EH (cell line): Measurements from ENCODE around the gene ZNF865.
A peak's percentile ranks its signal among the peaks of the same experiment; 100 is the strongest.
"Not testable (repeated sequence)": the region's sequence is repeated elsewhere in the genome, so short reads cannot be mapped to it uniquely, and the experiment has no call there.

Experiments used
- DNase-seq: peaks from one replicate; pipeline ENCODE4 v3.0.0-alpha.2; 2015; ENCODE audit warnings: low read depth

ZNF865 gene

DNA sequence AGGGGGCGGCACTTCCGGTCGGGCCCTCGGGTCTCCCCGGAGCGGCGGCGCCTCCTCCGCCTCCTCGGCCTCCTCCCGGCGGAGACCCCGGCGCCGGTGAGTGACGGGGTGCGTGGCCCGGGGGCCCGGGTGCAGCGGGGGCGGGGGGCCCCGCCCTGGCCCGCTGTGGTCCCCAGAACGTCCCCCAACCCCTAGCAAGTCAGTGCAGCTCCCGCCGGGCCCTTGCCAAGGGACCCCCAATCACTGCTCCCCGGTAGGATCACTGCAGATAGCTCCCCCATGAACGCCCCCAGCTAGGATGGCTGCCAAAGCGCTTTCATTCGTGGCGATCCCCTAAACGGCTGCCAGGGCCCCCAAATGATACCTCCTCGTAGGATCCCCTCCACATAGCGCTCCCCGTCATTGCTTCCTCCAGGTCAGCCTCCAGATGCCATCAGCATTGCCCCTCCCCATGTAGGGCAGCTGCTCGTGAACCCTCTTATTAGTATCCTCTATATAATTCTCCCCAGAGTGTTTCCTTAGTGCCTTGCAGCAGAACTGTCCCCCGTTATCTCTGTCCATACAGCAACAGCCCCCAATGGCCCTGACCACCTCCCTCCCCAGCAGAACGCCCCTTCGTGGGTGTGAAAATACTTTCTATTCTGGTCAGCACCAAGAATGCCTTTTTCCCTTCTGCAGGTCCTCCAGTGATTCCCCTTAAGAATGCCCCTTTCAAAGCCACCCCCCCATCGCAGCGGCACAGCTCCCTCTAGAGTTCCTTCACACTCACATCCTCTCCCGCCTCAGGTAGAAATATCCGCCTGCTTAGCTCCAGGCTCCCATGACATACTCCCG, at the start of gene ZNF865:
Gene ZNF865, plus strand, starts transcription at position 11 of the 834 bp plus-strand sequence. CDS start 7,972 bp downstream, outside the sequence.
- DNase-seq = peak; percentile 88

DNA sequence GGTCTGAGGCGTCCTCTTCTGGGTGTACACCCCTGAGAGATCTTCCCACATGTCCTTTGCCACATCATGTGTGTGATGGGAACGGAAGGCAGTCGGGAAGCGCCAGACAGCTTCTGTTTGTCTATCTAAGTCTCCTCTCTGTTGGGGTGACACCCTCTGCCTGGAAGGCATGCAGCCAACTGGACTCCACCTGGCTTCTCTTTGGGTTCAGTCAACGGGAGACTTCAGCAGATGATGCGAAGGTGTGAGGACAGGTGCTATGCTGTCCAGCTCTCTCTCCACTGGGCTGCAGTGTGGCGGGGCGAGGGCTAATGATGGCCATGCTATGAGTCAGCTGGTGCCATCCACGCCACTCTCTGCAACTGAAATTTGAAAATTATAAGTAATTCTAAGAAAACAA, 45.8 kb upstream of the ZNF865 start:
- no peak for DNase-seq

DNA sequence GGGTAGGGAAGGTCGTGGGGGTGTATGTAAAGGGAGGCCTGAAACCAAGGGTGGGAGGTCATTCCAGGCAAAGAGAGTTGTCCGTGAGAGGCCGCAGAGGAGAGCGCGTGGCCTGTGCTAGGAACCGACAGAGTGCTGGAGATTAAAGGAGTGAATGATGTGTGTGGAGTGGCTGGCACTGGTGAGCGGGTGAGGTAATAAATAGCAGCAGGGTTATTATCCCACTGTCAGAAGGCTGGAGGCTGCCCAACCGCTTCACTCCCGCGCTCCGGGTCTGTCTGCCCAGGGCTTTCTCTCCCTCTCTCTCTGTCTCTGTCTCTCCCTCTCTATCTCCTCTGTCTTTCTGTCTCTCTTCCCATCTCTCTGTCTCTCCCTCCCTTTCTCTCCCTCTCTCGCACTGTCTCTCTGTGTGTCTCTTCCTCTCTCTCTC, 42.2 kb upstream of the ZNF865 start:
- DNase-seq = peak; percentile 30

DNA sequence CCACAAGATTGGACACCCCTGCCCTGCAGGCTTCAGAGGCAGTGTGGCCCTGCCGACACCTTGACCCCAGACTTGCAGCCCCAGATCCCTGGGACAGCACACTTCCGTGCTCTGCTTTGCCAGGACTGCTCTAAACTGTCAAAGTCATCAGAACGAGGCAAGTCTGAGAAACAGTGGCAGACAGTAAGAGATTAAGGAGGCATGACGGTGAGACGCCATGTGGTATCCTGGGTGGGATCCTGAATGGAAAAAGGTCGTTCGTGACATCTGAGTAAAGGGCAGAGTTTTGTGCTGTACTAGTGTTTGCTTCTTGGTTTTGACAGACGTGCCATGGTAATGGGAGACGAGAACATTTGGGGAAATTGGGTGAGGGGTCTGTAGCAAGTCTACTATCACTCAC, 38.6 kb upstream of the ZNF865 start:
- no peak for DNase-seq

DNA sequence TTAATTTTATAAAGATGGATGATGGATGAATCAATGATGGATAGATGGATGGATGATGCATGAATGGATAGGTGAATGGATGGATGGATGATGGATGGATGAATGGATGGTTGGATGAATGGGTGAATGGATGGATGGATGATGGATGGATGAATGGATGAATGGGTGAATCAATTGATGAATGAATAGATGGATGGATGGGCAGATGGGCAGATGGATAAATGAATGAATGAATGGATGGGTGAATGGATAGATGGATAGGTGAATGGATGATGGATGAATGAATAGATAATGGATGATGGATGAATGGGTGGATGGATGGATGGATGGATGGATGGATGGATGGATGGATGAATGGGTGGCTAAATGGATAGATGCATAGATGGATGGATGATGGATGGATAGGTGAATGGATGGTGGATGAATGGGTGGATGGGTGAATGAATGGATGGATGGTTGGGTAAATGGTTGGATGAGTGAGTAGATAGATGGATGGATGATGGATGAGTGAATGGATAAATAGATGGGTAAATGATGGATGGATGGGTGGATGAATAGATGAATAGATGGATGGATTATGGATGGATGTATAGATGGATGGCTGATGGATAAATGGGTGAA, 37.6 kb upstream of the ZNF865 start:
- DNase-seq = no peak

DNA sequence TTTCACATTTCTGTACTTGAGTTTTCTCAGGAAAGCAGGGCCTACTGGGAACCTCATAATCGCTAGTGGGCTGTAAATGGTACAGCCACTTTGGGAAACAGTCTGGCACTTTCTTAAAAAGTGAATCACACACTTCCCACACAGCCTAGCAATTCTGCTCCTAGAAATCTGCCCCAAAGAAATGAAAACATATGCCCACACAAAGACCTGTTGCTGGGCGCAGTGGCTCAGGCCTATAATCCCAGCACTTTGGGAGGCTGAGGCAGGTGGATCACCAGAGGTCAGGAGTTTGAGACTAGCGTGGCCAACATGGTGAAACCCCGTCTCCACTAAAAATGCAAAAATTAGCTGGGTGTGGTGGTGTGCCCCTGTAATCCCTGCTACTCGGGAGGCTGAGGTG, 36.0 kb upstream of the ZNF865 start:
- DNase-seq = not testable (repeated sequence)

DNA sequence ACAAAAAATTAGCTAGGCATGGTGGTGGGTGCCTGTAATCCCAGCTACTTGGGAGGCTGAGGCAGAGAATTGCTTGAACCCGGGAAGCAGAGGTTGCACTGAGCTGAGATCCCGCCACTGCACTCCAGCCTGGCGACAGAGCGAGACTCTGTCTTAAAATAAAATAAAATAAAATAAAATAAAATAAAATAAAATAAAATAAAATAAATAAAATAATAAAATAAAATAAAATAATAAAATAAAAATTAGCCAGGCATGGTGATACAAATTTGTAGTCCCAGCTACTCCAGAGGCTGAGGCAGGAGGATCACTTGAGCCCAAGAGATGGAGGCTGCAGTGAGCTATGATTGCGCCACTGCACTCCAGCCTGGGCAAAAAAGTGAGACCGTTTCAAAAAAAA, 31.5 kb upstream of the ZNF865 start:
- DNase-seq = not testable (repeated sequence)

DNA sequence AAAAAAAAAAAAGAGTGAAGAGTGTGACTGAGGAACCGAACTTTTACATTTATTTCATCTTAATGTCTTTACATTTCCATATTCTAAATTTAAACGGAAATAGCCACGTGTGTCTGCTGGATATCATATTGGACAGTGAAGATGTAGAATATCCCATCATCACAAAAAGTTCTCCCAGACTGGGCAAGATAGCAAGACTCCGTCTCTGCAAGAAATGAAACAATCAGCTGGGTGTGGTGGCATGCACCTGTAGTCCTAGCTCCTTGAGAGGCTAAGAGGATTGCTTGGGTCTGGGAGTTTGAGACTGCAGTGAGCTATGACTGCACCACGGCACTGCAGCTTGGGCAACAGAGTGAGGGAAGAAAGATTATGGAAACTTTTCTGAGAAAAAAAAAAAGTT, 28.7 kb upstream of the ZNF865 start:
- no peak for DNase-seq

DNA sequence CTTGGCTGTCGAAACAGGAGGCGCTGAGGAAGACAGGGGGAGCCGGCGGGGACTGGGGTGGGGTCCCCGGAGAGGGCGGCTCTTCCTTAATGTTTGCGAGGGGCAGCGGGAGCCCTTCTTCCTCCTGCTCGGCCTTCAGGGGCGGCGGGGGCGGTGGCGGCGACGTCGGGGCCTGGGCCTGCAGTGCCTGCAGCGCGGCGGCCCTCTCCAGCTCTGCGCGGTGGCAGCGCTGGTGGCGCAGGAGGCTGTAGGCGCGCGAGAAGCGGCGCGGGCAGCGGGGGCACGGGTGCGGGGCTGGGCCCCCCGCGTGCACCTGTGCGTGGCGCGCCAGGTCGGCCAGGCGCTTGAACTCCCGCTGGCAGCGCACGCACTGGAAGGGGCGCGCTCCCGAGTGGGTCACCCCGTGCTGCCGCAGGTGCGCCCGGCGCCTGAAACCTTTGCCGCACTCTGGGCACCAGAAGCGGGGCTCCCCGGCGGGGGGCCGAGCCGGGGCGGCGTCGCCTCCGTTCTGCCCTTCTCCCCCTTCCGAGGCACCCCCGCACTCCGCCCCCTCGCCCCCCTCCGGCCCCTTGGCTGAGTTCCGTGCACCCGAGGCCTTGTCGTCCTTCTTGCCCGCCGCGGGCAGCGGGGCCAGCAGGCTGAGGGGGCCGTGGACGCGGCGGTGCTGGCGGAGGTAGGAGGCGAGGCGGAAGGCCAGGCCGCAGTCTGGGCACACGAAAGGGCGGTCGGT, 27.3 kb upstream of the ZNF865 start:
- DNase-seq = no peak

DNA sequence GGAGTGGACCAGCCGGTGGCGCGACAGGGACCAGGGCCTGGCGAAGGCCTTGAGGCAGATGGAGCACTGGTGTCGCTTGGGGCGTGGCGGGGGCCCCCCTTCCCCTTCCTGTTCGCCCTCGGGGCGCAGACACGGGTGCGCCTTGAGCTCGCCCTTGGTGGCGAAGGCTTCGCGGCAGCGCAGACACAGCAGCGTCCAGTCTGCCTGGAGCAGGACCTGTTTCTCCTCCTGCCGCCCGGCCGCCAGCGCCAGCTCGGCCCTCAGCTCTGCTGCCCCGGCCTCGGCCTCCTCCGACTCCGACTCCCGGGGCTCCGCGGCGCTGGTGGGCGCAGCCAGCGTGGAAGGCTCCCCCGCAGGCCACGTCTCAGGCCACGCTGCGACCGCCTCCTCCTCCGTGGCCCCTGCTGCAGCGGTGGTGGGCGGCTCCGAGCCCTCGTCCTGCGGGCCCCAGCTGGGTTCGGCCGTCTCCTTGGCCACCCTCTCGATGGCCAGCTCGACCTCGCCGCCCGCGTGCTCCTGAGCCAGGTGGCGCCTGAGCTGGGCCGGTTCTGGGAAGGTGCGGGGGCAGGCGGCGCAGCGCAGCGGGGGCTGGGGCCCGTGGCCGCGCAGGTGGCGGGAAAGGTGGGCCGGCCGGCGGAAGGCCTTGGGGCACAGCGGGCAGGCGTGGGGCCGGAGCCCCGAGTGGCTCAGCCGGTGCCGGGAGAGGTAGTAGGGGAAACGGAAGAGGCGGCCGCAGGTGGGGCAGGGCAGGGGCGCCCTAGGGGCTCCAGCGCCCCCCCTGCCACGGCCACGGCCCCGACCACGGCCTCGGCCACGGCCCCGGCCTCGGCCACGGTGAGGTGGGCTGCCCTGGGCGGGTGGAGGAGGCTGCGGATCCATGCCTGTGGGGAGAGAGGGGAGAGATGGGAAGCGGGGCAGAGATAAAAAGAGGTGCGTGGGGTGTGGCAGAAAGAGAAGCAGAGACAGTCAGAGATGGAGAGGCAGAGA, 26.4 kb upstream of the ZNF865 start:
- no peak for DNase-seq

DNA sequence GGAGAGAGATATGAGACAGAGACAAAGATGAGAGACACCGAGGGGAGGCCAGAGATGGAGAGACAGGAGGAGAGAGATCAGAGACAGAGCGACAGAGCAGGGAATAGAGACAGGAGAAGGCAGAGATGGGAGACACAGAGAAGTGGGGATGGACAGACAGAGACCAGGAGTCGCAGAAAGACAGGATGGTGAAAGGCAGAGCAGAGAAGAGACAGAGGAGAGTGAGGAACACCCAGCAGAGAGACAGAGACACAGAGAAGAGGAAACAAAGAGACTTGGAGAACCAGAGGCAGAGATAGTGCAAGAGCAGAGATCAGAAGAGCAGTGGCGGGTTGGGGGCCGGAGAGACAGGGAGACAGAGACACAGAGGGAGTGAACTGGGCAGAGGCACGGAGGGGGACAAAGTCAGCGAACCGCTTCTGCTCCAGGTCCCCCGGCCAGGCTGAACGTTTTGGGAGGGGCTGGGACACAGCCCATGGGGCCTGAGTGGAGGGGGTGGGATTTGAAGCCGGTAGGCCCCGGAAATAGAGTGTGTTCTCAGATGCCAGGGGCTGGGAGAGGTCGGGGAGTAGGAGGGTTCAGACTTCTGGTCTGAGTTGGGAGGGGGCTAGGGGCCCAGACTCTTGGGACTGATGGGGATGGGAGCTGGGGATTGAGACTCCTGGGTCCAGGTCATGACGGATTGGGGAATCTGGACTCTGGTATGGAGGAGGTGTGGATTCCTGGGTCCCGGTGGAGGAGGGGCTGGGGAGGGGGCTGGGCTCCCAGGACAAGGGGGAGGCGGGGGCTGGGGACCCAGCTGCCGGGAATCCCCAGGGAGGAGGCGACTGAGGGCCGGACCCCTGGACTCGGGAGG, 25.5 kb upstream of the ZNF865 start:
- DNase-seq = peak; percentile 60

DNA sequence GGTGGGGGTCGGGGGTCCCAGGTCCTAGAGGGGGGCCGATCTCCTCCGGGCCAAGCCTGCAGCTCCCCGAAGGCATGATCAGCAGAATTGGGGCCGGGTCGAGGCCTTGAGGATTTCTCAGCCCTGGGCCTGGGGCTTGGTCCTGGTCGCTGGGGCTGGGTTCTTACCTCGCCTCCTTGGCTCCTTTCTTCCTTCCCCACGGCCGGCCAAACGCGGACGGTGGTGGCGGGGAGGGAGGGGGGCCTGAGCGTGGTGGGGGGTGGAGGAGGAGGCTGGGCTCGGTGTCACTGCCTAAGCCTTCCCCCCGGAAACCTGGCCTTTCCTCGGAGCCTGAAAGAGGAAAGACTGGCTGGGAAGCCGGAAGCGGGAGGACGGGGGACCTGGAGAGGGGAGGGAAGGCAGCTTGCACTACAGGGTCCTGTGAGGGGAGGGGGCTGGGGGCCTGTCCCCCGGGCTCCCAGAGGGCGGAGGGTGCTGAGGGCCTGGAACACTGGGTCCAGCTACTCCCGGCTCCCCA, 24.8 kb upstream of the ZNF865 start, which contains the start of gene ZNF579:
Gene ZNF579, minus strand, starts transcription at position 221 of the 517 bp plus-strand sequence. CDS start 1,209 bp downstream, outside the sequence.
- DNase-seq = peak; percentile 88

DNA sequence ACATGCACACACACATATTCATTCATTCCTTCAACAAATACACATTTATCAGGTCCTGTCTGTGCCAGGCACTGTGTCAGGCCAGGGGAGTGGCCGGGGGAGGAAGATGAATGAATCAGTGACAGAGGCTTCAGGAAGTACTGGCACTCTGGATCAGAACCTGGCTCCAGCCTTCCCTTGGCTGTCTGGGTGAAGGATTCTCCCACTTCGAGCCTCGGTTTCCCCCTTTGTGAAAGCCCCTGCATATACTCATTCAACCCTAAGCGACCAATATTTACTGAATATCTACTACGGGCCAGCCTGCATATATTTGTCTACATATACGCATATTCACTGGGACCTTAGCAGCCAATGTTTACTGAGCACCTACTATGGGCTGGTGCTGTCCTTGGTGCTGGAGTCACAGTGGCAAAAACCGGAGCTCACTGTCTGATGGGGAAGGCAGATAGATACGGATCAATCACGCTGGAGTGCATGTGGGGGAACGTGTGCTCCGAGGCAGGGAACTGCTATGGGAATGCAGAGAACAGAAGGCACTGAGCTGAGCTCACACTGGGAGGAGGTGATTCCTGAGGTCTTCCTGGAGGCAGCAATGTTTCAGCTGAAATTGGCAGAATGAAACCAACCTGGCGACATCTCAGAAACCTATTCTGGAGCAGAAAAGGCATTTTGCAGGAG, 24.2 kb upstream of the ZNF865 start:
- DNase-seq = peak; percentile 14

DNA sequence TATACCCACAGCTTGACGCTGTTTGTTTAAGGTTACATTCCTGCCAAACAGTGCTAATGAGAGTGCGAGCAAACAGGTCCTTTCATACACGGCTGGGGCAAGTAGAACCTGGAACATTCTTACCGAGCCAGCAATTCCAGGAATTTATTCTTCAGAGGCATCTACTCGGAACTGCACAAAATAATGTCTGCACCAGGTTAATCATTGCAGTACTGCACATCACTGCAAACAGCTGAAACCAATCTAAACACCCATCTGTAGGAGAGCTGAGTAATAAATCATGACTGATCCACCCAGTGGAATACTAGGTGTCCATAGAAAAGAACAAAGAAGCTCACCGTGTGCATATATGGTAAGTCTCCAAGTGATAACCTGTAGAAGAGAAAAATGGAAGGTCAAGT, 23.6 kb upstream of the ZNF865 start:
- DNase-seq = no peak

DNA sequence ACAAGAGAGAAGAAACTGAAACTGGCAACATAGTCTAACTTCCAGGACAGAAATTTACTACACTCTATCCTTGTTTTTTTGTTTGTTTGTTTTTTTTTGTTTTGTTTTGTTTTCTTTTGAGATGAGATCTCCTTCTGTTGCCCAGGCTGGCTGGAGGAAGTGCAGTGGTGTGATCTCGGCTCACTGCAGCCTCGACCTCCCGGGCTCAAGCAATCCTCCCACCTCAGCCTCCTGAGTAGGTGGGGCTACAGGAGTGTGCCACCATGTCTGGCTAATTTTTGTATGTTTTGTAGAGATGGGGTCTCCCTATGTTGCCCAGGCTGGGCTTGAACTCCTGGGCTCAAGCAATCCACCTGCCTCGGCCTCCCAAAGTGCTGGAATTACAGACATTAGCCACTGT, 23.2 kb upstream of the ZNF865 start:
- not testable (repeated sequence) for DNase-seq

DNA sequence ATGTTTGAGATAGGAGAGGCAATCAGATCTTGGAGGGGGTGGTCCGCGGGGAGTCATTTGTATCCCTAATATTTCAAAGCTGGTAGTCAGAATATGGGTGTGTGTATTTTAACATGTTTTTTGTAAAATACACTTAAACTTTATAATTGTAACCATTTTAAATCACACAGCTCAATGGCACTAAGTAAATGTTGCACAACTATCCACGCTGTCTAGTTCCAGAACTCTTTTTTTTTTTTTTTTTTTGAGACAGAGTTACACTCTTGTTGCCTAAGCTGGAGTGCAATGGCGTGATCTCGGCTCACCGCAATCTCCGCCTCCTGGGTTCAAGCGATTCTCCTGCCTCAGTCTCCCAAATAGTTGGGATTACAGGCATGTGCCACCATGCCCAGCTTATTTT, 21.6 kb upstream of the ZNF865 start:
- DNase-seq = not testable (repeated sequence)

DNA sequence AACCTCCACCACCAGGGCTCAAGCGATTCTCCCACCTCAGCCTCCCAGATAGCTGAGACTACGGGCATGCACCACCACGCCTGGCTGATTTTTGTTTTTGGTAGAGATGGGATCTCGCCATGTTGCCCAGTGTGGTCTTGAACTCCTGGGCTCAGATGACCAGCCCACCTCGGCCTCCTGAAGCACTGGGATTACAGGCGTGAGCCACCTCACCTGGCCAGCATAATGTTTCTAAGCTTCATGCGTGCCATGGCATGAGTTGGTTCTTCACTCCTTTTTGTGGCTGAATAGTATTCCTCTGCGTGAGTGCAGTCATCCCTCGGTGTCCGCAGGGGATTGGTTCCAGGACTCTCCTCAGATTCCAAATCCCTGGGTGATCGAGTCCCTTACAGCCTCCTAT, 20.6 kb upstream of the ZNF865 start:
- DNase-seq = no peak

DNA sequence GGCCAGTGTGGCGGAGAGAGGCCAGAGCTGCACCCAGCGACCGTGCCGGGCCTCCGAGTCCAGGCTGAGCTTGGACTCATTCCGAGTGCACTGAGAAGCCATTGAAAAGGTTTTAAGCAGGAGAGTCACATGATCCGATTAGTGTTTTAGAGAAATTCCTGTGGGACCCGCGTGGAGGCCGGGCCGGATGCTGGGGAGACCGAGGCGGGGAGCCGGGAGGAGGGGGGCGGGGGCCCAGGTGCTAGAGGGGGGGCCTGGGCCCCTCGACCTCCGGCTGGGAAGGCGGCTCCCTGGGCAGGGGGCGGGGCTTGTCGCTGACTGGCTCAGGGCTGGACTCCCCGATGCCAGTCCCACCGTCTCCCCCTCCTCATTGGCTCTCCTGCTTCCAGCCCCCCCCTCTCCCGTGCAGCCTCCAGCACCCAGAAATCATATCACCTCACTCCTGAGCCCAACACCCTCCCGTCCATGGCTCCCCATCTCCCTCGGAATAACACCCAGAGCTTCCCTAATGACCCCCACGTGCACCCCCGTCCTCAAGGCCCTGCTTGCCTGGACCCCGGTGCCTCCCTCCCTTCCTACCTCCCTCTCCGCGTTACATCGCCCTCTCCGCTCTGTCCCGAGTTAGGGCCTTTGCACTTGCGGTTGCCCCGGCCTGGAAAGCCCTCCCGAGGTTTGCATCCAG, 19.6 kb upstream of the ZNF865 start:
- DNase-seq = peak; percentile 67
